HFFc6 (cell line): ENCODE data around the gene TSEN2. TPM values are rescaled to one million over a fixed set of nuclear protein-coding genes. Genes with fewer than 3 reads are reported as not detected.
A peak's percentile ranks its signal among the peaks of the same experiment; 100 is the strongest.

Experiments used
- DNase-seq: peaks from one replicate; pipeline ENCODE4 v3.0.0-alpha.2; 2018
- H3K27ac Mint-ChIP-seq: 2 replicates; pipeline ENCODE4 v1.8.0; 2020; ENCODE audit warnings: mild to moderate bottlenecking, mixed read lengths
- H3K27me3 Mint-ChIP-seq: 2 replicates; pipeline ENCODE4 v1.8.0; 2021; ENCODE audit warnings: mild to moderate bottlenecking, moderate library complexity, mixed read lengths; ENCODE audit not compliant: insufficient read depth
- H3K36me3 Mint-ChIP-seq: 2 replicates; pipeline ENCODE4 v1.8.0; 2021; ENCODE audit warnings: low read depth, mixed read lengths
- H3K4me1 Mint-ChIP-seq: 2 replicates; pipeline ENCODE4 v1.8.0; 2020; ENCODE audit warnings: low read depth, mixed read lengths
- H3K4me3 Mint-ChIP-seq: 2 replicates; pipeline ENCODE4 v1.8.0; 2020; ENCODE audit warnings: mild to moderate bottlenecking, moderate library complexity, mixed read lengths
- H3K9me3 Mint-ChIP-seq: 2 replicates; pipeline ENCODE4 v1.8.0; 2020; ENCODE audit warnings: mild to moderate bottlenecking, mixed read lengths
- long read RNA-seq: library from polyadenylated mRNA; unstranded; transcript quantifications from one replicate; pipeline ENCODE4 v2.0.0, GENCODE V29; 2019
- total RNA-seq, 6 experiments: library from RNA; stranded (reverse); fragmentation: NEBNext Ultra II Directional; extraction: Animal tissue kit (Norgen Biotek cat#: 25700); gene quantifications; 2 replicates in 1 of 6; 3 replicates in 5 of 6; pipeline ENCODE4 v1.2.3, GENCODE V29; 2021
- TF ChIP-seq, protein P1 (sequence below): fragments of 200-600 bp; sonication (generic); IDR thresholded peaks from 2 replicates; pipeline ENCODE4 v1.5.0; 2021; ENCODE audit warnings: antibody characterized with exemption, mild to moderate bottlenecking

Gene TSEN2
- 10 to 100 TPM in 4 of 6 experiments, 1 to 10 TPM in 2; 9.3 to 15.5 (median 10.9) TPM for total RNA-seq
- long read RNA-seq, partial matches to known transcripts = 4 of 18 reads
- long read RNA-seq, other reads (novel, unspliced or antisense) = 12 of 18 reads

DNA sequence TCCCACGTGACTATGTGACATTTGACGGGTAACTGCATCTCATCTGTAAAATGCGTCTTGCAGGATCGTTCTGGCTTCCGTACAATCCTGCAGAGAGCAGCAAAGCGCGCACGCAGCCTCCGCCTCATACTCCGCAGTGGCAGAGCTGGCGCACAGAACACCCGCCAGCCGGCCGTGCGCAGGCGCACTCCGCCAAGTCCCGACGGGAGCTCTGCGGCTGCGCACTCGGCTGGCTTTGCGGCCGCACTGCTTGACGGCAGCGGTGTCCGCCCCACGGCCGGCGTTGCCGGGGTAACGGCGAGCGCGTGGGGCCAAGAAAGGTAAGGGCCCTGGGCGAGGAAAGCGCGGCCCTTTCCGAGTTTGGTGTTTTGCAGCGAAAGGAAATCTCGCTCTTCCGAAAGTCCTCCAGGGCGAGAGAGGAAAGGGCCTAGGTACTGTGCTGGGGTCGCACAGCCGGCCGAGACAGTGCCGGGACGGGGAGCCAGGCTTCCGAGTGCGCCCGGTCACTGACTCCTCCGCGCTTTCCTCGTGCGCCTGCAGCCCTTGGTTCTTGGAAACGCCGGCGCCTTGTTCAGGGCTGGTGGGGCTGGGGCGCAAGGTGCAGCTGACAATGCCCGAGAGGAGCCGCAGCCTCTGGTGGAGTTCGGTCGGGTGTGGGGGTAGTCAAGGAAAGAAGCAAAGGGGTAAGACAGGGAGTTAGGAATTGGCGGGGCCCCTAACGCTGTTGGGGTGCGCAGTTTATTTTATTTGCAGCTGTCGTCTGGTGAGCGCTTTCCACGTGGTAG is at the start of gene TSEN2:
TSS of gene TSEN2 (plus strand) at position 283 of the 785 bp plus-strand sequence. CDS start 5,321 bp downstream, outside the sequence.
- peaks cover 8% of the 10 kb centered on the region; the same call in 1 of the 2 replicates for H3K36me3 Mint-ChIP-seq
- peak; percentile 92 for DNase-seq
- H3K4me1 Mint-ChIP-seq = peaks cover 35% of the 10 kb centered on the region
- TF ChIP-seq, protein P1, sequence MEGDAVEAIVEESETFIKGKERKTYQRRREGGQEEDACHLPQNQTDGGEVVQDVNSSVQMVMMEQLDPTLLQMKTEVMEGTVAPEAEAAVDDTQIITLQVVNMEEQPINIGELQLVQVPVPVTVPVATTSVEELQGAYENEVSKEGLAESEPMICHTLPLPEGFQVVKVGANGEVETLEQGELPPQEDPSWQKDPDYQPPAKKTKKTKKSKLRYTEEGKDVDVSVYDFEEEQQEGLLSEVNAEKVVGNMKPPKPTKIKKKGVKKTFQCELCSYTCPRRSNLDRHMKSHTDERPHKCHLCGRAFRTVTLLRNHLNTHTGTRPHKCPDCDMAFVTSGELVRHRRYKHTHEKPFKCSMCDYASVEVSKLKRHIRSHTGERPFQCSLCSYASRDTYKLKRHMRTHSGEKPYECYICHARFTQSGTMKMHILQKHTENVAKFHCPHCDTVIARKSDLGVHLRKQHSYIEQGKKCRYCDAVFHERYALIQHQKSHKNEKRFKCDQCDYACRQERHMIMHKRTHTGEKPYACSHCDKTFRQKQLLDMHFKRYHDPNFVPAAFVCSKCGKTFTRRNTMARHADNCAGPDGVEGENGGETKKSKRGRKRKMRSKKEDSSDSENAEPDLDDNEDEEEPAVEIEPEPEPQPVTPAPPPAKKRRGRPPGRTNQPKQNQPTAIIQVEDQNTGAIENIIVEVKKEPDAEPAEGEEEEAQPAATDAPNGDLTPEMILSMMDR = peak; percentile 28; the same call in 1 of the 2 replicates
- H3K9me3 Mint-ChIP-seq = no peaks in the 10 kb centered on the region
- H3K27ac Mint-ChIP-seq = peak within 1 kb of the TSS; percentile 80
- H3K4me3 Mint-ChIP-seq = peak within 1 kb of the TSS; percentile 95
- peaks cover 7% of the 10 kb centered on the region; the same call in 1 of the 2 replicates for H3K27me3 Mint-ChIP-seq

DNA sequence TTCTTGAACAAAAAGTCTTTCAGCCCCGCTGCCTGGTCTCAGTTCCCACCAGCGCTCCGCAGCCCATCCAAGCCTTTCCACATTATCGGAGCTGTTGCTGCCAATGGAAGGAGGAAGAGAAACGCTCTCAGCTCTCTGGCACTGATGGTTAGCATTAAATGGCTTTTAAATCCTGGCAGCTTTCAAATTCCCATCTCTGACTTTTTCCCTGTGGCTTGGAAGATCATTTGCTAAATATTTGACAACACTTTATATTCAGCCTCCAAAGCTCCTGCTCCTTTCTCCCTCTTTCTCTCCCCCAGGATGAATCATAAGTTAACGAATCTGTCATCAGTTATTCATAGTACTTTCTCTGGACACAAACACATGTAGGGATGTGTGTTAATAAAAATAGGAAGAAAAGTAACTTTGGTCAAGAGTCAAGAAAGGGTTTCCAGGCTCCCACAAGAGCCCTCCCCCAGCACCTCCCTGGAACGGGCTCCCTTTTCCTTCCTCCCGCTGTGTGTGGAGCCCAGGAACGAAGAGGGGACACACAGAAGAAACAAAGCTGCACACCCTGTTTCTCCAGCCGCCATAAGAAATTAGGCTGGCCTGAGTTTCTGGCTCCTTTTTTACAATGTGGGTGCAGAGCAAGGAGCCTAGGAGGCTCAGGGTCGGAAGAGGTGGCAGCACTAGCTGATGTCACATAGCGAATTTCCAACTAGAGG is 47.6 kb upstream of the TSEN2 start:
- Mint-ChIP-seq H3K27ac (no peak overlapping the region), H3K36me3 (no peaks in the 10 kb centered on the region), H3K27me3 (peaks cover 4% of the 10 kb centered on the region), H3K9me3 (peaks cover 9% of the 10 kb centered on the region; the same call in 1 of the 2 replicates), H3K4me3 (peak overlapping the region; percentile 54), H3K4me1 (peaks cover 21% of the 10 kb centered on the region)
- peak; percentile 43 for DNase-seq
- TF ChIP-seq, protein P1 = no peak

DNA sequence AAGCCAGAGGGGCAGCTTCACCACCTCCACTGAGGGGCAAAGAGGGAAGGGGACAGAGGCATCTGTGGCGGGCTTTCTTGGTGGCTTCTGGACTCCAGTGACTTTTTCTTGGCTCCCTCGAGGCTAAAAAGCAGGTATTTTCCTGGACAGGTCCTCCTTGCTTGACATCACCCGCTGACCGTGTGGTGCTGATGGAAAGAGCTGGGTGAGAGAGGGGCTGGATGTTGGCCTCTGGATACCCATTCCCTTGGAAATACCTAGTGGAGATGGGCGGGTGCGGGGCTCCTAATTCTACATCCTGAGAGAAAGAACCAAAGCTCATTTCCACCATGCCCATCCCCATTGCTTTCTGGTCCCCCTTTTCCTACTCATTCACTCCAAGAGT is 47.1 kb upstream of the TSEN2 start:
- Mint-ChIP-seq H3K4me3 (peak overlapping the region; percentile 54), H3K9me3 (peaks cover 9% of the 10 kb centered on the region; the same call in 1 of the 2 replicates), H3K4me1 (peaks cover 21% of the 10 kb centered on the region), H3K27me3 (peaks cover 4% of the 10 kb centered on the region), H3K36me3 (no peaks in the 10 kb centered on the region), H3K27ac (no peak overlapping the region)
- TF ChIP-seq, protein P1 = no peak
- DNase-seq = no peak

DNA sequence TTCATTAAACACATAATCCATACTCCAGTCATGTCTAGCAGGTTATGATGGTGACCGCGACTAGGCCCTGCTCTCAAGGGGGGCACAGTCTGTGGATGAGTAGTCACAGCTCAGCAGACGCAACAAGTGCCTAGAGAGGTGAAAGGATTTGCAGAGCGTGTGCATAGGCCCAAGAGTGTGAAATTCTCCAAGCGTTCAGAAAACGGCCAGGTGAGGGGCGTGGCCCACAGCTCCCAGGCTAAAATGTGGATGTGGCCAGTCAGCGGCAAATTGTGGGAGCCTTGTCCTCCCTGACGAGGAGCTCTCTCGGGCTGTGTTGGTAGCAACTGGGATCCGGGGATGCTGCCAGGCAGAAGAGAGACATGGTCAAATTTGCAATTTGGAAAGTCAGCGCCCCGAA is 46.4 kb upstream of the TSEN2 start:
- H3K27me3 Mint-ChIP-seq = peaks cover 4% of the 10 kb centered on the region
- no peak for DNase-seq
- TF ChIP-seq, protein P1 = no peak
- H3K4me3 Mint-ChIP-seq = no peak overlapping the region; the same call in 1 of the 2 replicates
- H3K27ac Mint-ChIP-seq = no peak overlapping the region
- peaks cover 8% of the 10 kb centered on the region; the same call in 1 of the 2 replicates for H3K9me3 Mint-ChIP-seq
- peaks cover 21% of the 10 kb centered on the region for H3K4me1 Mint-ChIP-seq
- no peaks in the 10 kb centered on the region for H3K36me3 Mint-ChIP-seq

DNA sequence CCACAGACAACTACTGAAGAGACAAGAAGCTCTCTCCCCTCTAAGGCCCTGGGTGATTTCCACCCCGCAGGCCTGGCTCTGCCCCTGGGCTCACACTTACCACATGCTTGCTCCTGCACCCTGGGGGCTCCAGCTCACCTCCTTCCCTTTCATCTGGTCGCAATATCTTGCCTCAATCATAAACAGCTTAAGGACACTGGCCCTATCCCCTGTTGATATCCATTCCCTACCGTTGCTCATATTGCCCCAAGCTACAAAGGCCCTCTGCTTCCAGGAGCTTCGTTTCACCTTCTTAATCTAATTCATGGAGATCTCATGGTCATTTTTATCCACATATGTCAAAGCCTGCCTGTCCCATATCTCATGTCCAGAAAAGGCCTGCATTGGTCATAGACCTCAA is 46.0 kb upstream of the TSEN2 start:
- Mint-ChIP-seq H3K9me3 (0 out of 2 replicates have a peak, but pooled peaks cover 3% of the 10 kb centered on the region), H3K36me3 (no peaks in the 10 kb centered on the region), H3K27ac (no peak overlapping the region), H3K4me3 (no peak overlapping the region), H3K4me1 (peaks cover 21% of the 10 kb centered on the region), H3K27me3 (peaks cover 6% of the 10 kb centered on the region)
- DNase-seq = no peak
- TF ChIP-seq, protein P1 = no peak
